SK-N-MC (cell line): ENCODE data around the gene USP40.
A peak's percentile ranks its signal among the peaks of the same experiment; 100 is the strongest.

ENCODE experiments used
- DNase-seq: peaks from one replicate; pipeline ENCODE4 v3.0.0-alpha.2; 2011; ENCODE audit warnings: low read depth, low spot score
- H3K27ac ChIP-seq: fragments of 200-600 bp; sonication (generic); 2 replicates; pipeline ENCODE4 v1.5.1; 2016; ENCODE audit warnings: mixed run types
- H3K36me3 ChIP-seq: fragments of 200-600 bp; sonication (generic); 2 replicates; pipeline ENCODE4 v1.6.1; 2017; ENCODE audit warnings: antibody characterized with exemption, low read length, mixed read lengths; ENCODE audit not compliant: insufficient read depth
- H3K4me3 ChIP-seq: fragments of 200-600 bp; sonication (generic); 2 replicates; pipeline ENCODE4 v1.5.1; 2016
- H3K9ac ChIP-seq: fragments of 200-600 bp; sonication (generic); 2 replicates; pipeline ENCODE4 v1.8.0; 2017; ENCODE audit warnings: mixed run types, mixed read lengths; ENCODE audit not compliant: insufficient read length
- H3K9me3 ChIP-seq: fragments of 200-600 bp; sonication (generic); 2 replicates; pipeline ENCODE4 v1.6.1; 2017; ENCODE audit warnings: low read depth, mild to moderate bottlenecking, antibody characterized with exemption, low read length, moderate library complexity, mixed read lengths
- EZH2 ChIP-seq: fragments of 200-600 bp; sonication (generic); IDR thresholded peaks from one replicate; pipeline ENCODE4 v1.6.1; 2017; ENCODE audit warnings: antibody characterized with exemption
- FOXP2 ChIP-seq: optimal IDR thresholded peaks from 2 replicates; pipeline ENCODE3; 2011; ENCODE audit warnings: mild to moderate bottlenecking, moderate library complexity; ENCODE audit not compliant: insufficient read depth; ENCODE audit errors: extremely low read length, control extremely low read depth
- POLR2AphosphoS5 ChIP-seq: IDR thresholded peaks from 2 replicates; pipeline ENCODE4 v1.6.1; 2012; ENCODE audit warnings: mild to moderate bottlenecking, low read depth, low read length, borderline replicate concordance

The USP40 gene

GRCh38 chr2:233436191-233436581 is 130.4 kb downstream of the USP40 start:
- DNase-seq = no peak
- Histone ChIP-seq H3K9me3 (no peaks in the 10 kb centered on the region), H3K4me3 (no peak overlapping the region), H3K9ac (no peak overlapping the region), H3K36me3 (peaks cover 57% of the 10 kb centered on the region), H3K27ac (no peak overlapping the region)
- TF ChIP-seq POLR2AphosphoS5 = no peak
- TF ChIP-seq FOXP2 = no peak
- TF ChIP-seq EZH2 = no peak

DNA sequence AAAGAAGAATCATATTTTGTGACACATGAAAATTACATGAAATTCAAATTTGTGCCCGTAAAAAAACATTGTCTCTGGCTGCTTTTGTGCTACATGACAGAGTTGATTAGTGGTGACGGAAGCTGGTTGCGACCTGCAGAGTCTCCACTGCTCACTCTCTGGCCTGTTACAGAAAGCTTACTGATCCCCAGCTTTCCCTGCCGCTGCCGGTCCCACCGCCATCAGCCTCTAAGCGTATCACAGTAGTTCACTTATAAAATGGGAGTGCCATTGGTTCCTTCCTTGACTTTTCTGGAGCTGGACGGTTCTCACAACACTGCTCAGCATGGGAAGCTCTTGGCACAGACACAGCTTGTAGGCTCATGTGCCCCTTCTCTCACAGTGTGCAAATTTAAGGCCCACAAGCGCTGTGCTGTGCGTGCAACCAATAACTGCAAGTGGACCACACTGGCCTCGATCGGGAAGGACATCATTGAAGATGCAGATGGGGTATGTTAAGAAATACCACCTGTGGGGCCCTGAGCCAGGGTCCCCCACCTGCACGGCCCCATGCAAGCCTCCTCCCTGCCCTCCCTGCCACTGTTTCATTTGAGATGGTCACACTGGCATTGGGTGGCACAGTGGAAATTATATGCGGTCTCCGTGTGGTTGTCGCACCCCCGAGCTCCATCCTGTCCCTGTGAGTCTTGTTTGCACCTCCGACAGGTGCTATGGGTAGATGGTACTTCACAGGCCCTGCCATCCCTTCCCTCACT is 131.0 kb downstream of the USP40 start:
- H3K36me3 ChIP-seq = peaks cover 62% of the 10 kb centered on the region

DNA sequence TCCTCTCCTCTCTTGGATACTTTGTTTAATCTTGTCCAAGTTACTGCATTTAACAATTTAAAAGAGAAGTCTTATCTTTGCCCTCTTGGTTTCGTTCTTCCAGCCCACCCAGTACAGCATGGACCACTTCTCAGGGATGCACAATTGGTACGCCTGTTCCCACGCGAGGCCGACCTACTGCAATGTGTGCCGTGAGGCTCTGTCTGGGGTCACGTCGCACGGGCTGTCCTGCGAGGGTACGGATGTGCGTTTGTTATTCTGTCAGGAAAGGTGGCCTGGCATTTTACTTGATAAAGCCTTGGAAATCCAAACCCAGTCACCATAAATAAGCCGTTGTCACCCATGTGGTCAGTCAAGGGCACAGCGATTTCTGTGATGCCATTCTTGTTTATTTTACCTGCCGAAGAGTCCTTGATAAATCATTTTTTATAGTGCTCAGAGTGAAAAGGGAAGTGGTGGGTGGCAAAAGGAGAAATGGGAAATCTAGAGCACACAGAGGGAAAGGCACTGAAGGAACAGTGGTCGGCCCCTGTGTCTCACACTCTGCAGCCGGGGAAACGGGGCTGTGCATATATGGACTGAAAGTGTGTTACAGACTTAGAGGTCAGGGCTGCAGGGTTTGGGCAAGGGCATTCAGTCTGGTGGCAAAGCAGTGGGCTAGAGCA is 131.8 kb downstream of the USP40 start:
- no peak overlapping the region for H3K4me3 ChIP-seq
- H3K9ac ChIP-seq = no peak overlapping the region
- no peaks in the 10 kb centered on the region for H3K9me3 ChIP-seq
- H3K36me3 ChIP-seq = peaks cover 62% of the 10 kb centered on the region
- DNase-seq = no peak
- TF ChIP-seq POLR2AphosphoS5 = no peak
- TF ChIP-seq FOXP2 = no peak
- TF ChIP-seq EZH2 = no peak
- H3K27ac ChIP-seq = no peak overlapping the region

More for the DNA sequence above, 131.0 kb downstream of the USP40 start:
- TF ChIP-seq POLR2AphosphoS5 (no peak), EZH2 (no peak), FOXP2 (no peak)
- H3K9me3 ChIP-seq = no peaks in the 10 kb centered on the region
- H3K9ac ChIP-seq = no peak overlapping the region
- no peak overlapping the region for H3K4me3 ChIP-seq
- no peak for DNase-seq
- H3K27ac ChIP-seq = no peak overlapping the region

DNA sequence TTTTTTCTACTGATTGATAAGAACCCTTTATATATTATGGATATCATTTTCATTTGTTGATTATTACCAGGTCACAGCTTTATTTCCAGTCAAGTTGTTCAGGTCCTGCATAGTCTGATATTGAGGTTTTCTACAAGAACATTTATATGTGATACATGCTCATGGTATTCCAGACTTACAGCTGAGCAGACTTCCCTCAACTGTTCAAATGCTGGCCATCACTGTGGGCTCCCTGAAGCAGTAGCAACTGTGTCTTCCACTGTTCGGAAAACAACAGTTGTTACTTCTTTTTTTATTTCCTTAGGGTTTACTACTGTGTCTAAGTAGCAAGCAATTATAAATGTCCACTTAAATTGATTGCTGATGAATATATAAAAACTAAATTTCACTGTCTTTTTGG is 132.8 kb downstream of the USP40 start:
- H3K9me3 ChIP-seq = no peaks in the 10 kb centered on the region
- H3K36me3 ChIP-seq = peaks cover 62% of the 10 kb centered on the region
- DNase-seq = no peak
- H3K9ac ChIP-seq = no peak overlapping the region
- TF ChIP-seq FOXP2 = no peak
- no peak for TF ChIP-seq POLR2AphosphoS5
- TF ChIP-seq EZH2 = no peak
- no peak overlapping the region for H3K4me3 ChIP-seq
- no peak overlapping the region for H3K27ac ChIP-seq

GRCh38 chr2:233433029-233433428 is 133.6 kb downstream of the USP40 start:
- peaks cover 58% of the 10 kb centered on the region for H3K36me3 ChIP-seq
- H3K9me3 ChIP-seq = no peaks in the 10 kb centered on the region
- no peak overlapping the region for H3K9ac ChIP-seq
- no peak for DNase-seq
- TF ChIP-seq EZH2 (no peak), FOXP2 (no peak), POLR2AphosphoS5 (no peak)
- H3K27ac ChIP-seq = no peak overlapping the region
- no peak overlapping the region for H3K4me3 ChIP-seq

DNA sequence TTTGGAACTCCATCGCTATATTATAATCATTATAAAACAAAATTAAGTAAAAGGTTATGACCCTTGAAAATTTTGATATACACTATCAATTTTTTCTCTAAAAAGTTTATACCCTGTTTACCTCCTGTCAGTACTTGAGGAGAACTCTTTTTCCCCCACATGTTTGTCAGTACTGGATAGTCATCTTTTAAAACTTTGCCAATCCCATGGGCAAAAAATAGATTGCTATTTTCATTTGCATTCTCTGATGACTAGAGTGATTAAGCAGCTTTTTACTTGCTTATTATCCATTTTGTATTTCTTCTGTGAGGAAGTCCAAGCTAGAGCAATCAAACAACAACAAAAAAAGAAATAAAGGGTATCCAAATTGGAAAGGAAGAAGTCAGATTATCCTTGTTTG is 135.9 kb downstream of the USP40 start:
- peaks cover 49% of the 10 kb centered on the region for H3K36me3 ChIP-seq
- peaks cover 4% of the 10 kb centered on the region; the same call in 1 of the 2 replicates for H3K9me3 ChIP-seq
- H3K27ac ChIP-seq = no peak overlapping the region
- DNase-seq = no peak
- no peak overlapping the region for H3K9ac ChIP-seq
- TF ChIP-seq POLR2AphosphoS5 = no peak
- TF ChIP-seq EZH2 = no peak
- TF ChIP-seq FOXP2 = no peak
- H3K4me3 ChIP-seq = no peak overlapping the region

DNA sequence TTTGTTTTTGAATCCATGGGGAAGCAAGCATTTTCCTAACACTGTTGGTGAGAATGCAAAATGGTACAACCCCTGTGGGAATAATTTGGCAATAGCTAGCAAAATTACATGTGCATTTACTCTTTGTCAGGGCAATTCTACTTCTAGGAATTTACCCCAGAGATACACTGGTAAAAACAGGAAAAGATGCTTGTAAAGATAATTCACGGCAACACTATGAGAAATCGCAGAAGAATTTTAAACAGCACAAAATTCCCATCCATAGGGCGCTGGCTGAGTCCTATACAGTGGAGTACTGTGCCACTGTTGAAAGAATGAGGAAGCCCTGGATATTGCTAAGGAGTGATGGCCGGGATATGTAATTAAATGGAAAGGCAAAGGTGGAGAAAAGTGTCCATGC is 136.5 kb downstream of the USP40 start:
- peak overlapping the region; percentile 21 for H3K4me3 ChIP-seq
- peaks cover 47% of the 10 kb centered on the region for H3K36me3 ChIP-seq
- DNase-seq = peak; percentile 94
- TF ChIP-seq POLR2AphosphoS5 (peak; percentile 64; the same call in 1 of the 2 replicates), FOXP2 (peak; percentile 27), EZH2 (no peak)
- peak overlapping the region; percentile 64 for H3K27ac ChIP-seq
- H3K9me3 ChIP-seq = peaks cover 4% of the 10 kb centered on the region; the same call in 1 of the 2 replicates
- no peak overlapping the region for H3K9ac ChIP-seq

GRCh38 chr2:233429175-233429897 is 137.2 kb downstream of the USP40 start:
- peak overlapping the region; percentile 21 for H3K4me3 ChIP-seq
- H3K27ac ChIP-seq = peak overlapping the region; percentile 64
- TF ChIP-seq POLR2AphosphoS5 (no peak), EZH2 (no peak)
- peaks cover 4% of the 10 kb centered on the region; the same call in 1 of the 2 replicates for H3K9me3 ChIP-seq
- H3K9ac ChIP-seq = no peak overlapping the region
- no peak for DNase-seq
- H3K36me3 ChIP-seq = peaks cover 44% of the 10 kb centered on the region
